AG04450 (cell line): ENCODE results near the gene ZSCAN5C. TPM values are rescaled to one million over a fixed set of nuclear protein-coding genes. Genes with fewer than 3 reads are reported as not detected.
A peak's percentile ranks its signal among the peaks of the same experiment; 100 is the strongest.

Experiments used
- CTCF ChIA-PET: fragments of 300-600, 350-600 bp; formaldehyde crosslinking; extraction: SDS; loops from one replicate; lab custom pipeline; 2022; ENCODE audit warnings: antibody characterized with exemption, inconsistent platforms; lab: Charles Lee
- POLR2A ChIA-PET: fragments of 350-600 bp; formaldehyde crosslinking; extraction: SDS; loops from one replicate; lab custom pipeline; 2021; ENCODE audit warnings: antibody characterized with exemption, inconsistent platforms; lab: Yijun Ruan, JAX
- DNase-seq: peaks from one replicate; pipeline ENCODE4 v3.0.0-alpha.2; 2011; ENCODE audit warnings: low read depth, low spot score
- H3K27ac ChIP-seq: one replicate; pipeline ENCODE4 v1.5.1; 2012; ENCODE audit warnings: low read depth, low read length, control low read depth
- H3K27me3 ChIP-seq: one replicate; pipeline ENCODE4 v1.6.0; 2012; ENCODE audit warnings: low read length; ENCODE audit not compliant: control insufficient read depth, insufficient read depth
- H3K4me3 ChIP-seq: 2 replicates; pipeline ENCODE4 v1.5.1; 2011; ENCODE audit warnings: mild to moderate bottlenecking, low read depth, low read length, control low read depth
- H3K9me3 ChIP-seq: 2 replicates; pipeline ENCODE4 v1.5.1; 2012; ENCODE audit warnings: low read length; ENCODE audit not compliant: control insufficient read depth, insufficient read depth
- CTCF ChIP-seq: IDR thresholded peaks from 2 replicates; pipeline ENCODE4 v1.5.1; 2011; ENCODE audit warnings: low read depth, low read length, control low read depth, inconsistent platforms
- polyA minus RNA-seq: library from RNA; depleted of rRNA, polyadenylated mRNA; stranded (reverse); fragments of >200 nt; gene quantifications from 2 replicates; pipeline ENCODE4 v1.2.3, GENCODE V29; 2011; rRNA and poly(A)+ RNA removed
- polyA plus RNA-seq: library from polyadenylated mRNA; depleted of rRNA; stranded (reverse); fragments of >200 nt; gene quantifications from 2 replicates; pipeline ENCODE4 v1.2.3, GENCODE V29; 2011; rRNA removed

ZSCAN5C gene
- polyA plus RNA-seq (not detected in 2 replicates), polyA minus RNA-seq (not detected in 2 replicates)

- POLR2A ChIA-PET = no interaction called here
- H3K4me3 ChIP-seq = no peak within 1 kb of the TSS
- H3K27ac ChIP-seq = no peak within 1 kb of the TSS
- CTCF ChIA-PET = no interaction called here
- H3K27me3 ChIP-seq = no peaks in the 10 kb centered on the region
- TF ChIP-seq CTCF = no peak
- H3K9me3 ChIP-seq = peaks cover 8% of the 10 kb centered on the region
- DNase-seq = no peak
Measured at GRCh38 chr19:56201973-56202372, at the start of gene ZSCAN5C. TSS of gene ZSCAN5C (plus strand) at chr19:56202273. CDS start at chr19:56205914, 3,641 bp downstream.

GRCh38 chr19:56152644-56153043, 49.4 kb upstream of the ZSCAN5C start:
- Histone ChIP-seq H3K27ac (no peak overlapping the region), H3K4me3 (no peak overlapping the region), H3K9me3 (no peaks in the 10 kb centered on the region; the same call in 1 of the 2 replicates), H3K27me3 (no peaks in the 10 kb centered on the region)
- ChIA-PET CTCF (interaction anchor here (0.5 to 1.1 kb wide), 3 partner anchors 17 to 71 kb away, joined by 3 to 4 read pairs (median 4); no protein-coding TSS in a partner anchor), POLR2A (no interaction called here)
- TF ChIP-seq CTCF = no peak
- DNase-seq = no peak

GRCh38 chr19:56153507-56153906, 48.6 kb upstream of the ZSCAN5C start:
- Histone ChIP-seq H3K27me3 (no peaks in the 10 kb centered on the region), H3K4me3 (no peak overlapping the region), H3K27ac (no peak overlapping the region), H3K9me3 (peaks cover 5% of the 10 kb centered on the region; the same call in 1 of the 2 replicates)
- POLR2A ChIA-PET = no interaction called here
- DNase-seq = no peak
- TF ChIP-seq CTCF = no peak
- CTCF ChIA-PET = interaction anchor here (0.5 to 1.1 kb wide), 4 partner anchors 13 to 180 kb away, joined by 3 to 5 read pairs (median 4); partner anchors contain the start of gene ZNF444

- Histone ChIP-seq H3K4me3 (no peak overlapping the region), H3K27ac (no peak overlapping the region), H3K27me3 (no peaks in the 10 kb centered on the region), H3K9me3 (peaks cover 6% of the 10 kb centered on the region; the same call in 1 of the 2 replicates)
- peak; percentile 32; the same call in 1 of the 2 replicates for TF ChIP-seq CTCF
- DNase-seq = no peak
- CTCF ChIA-PET = interaction anchor here (1.0 to 1.2 kb wide), 6 partner anchors 16 to 193 kb away, joined by 3 to 5 read pairs (median 3); no protein-coding TSS in a partner anchor
- POLR2A ChIA-PET = no interaction called here
Measured at GRCh38 chr19:56155124-56155687, 46.9 kb upstream of the ZSCAN5C start.

GRCh38 chr19:56156768-56157167, 45.3 kb upstream of the ZSCAN5C start:
- no peak for DNase-seq
- no peak overlapping the region for H3K4me3 ChIP-seq
- no peak overlapping the region for H3K27ac ChIP-seq
- peaks cover 6% of the 10 kb centered on the region; the same call in 1 of the 2 replicates for H3K9me3 ChIP-seq
- no peak for TF ChIP-seq CTCF
- H3K27me3 ChIP-seq = no peaks in the 10 kb centered on the region
- ChIA-PET CTCF (no interaction called here), POLR2A (no interaction called here)
